HUDEP-2 (cell line): ENCODE measurements around the gene COL24A1.
"Not testable (repeated sequence)": the region's sequence is repeated elsewhere in the genome, so short reads cannot be mapped to it uniquely, and the experiment has no call there.

Experiments used
- DNase-seq, 76 experiments: peaks; one replicate each; lab custom pipeline; 2025; ENCODE audit not compliant: unreplicated experiment in 76 of 76; lab: John Stamatoyannopoulos, UW

COL24A1 gene

DNA sequence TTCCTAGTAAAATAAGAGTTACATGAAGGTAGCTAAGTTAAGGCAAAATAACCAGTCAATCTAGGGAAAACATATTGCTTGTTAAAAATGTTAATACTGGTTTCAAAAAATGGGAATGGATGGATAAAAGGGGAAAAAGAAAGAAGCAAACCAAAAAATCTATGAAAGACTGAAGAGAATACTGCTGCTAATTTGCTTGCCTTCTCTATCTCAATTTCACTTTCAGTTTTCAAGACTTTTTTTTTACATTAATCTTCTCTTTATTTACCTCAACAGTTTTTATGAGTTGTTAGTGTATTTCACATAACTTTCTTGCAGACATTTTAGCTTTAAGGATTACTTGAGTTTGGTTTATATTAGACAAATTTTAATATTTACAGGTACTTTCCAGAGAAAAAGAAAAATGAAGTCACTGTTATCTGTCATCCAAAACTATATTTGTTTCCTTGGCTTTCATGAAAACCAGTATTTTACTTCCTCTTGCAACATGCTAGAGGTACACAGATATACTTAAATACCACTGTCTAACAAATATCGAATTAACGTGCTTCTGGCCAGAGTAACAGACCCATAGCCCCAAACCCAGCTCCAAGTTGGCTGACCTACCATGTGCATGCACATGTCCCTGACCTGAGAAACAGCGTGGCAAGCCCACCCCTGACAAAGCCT, 70.7 kb downstream of the COL24A1 start:
- no peak for DNase-seq

DNA sequence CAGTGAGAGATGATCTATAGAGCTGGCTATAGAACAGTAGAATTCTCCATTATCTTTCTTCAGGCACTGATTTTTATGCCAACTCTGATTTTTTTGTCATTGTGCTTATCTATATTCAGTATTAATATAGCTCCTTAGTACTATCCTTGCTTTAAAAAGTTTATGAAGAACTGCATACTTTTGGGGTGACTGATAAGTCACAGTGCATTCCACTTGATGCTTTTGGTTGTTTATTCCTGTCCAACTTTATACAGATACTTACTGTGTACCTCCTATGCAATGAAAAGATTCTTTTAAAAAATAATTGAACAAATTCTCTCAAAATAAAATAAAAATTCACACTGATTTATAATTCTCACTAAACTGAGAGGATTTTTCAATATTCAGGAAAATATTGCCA, 71.6 kb downstream of the COL24A1 start:
- no peak for DNase-seq

DNA sequence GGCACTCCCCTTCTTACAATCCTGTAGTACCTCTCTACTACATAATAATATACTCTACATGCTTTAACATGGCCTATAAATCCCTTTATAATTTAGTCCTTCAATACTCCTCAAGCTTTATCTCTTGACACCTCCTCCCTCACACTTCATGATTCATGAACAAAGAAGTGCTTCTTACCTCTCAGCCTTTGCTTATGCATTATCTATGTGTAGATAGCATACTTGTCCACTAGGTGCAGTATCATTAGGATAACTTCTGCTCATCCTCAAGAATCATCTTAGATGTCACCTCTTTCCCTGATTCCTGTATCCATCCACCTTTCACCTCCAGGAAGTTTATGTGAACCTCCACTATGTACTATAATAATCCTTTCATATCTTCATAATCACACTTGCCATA, 74.4 kb downstream of the COL24A1 start:
- DNase-seq, result no peak

DNA sequence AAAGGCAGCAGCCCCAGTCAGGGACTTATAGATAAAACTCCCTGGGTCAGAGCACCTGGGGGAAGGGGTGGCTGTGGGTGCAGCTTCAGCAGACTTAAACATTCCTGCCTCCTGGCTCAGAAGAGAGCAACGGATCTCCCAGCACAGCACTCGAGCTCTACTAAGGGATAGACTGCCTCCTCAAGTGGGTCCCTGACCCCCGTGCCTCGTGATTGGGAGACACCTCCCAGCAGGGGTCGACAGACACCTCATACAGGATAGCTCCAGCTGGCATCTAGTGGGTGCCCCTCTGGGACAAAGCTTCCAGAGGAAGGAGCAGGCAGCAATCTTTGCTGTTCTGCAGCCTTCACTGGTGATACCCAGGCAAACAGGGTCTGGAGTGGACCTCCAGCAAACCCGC, 84.1 kb downstream of the COL24A1 start:
- DNase-seq, result not testable (repeated sequence)

DNA sequence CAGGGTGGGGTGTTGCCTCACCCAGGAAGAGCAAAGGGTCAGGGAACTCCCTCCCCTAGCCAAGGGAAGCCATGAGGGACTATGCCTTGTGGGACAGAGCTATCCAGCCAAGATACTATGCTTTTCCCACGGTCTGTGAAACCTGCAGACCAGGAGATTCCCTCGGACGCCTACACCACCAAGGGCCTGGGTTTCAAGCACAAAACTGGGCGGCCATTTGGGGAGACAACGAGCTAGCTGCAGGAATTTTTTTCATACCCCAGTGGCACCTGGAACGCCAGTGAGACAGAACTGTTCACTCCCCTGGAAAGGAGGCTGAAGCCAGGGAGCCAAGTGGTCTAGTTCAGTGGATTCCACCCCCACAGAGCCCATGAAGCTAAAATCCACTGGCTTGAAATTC, 84.7 kb downstream of the COL24A1 start:
- not testable (repeated sequence) for DNase-seq

DNA sequence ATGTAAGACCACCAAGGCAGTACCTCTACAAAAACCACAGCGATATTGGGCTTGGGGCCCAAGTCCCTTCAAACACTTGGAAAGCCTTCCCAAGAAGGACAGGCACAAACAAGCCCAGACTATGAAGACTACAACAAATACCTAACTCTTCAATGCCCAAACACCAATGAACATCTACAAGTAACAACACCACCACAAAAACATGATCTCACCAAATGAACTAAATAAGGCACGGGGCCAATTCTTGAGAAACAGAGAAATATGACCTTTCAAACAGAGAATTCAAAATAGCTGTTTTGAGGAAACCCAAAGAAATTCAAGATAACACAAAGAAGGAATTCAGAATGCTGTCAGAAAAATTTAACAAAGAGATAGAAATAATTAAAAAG, 86.8 kb downstream of the COL24A1 start:
- no peak for DNase-seq

DNA sequence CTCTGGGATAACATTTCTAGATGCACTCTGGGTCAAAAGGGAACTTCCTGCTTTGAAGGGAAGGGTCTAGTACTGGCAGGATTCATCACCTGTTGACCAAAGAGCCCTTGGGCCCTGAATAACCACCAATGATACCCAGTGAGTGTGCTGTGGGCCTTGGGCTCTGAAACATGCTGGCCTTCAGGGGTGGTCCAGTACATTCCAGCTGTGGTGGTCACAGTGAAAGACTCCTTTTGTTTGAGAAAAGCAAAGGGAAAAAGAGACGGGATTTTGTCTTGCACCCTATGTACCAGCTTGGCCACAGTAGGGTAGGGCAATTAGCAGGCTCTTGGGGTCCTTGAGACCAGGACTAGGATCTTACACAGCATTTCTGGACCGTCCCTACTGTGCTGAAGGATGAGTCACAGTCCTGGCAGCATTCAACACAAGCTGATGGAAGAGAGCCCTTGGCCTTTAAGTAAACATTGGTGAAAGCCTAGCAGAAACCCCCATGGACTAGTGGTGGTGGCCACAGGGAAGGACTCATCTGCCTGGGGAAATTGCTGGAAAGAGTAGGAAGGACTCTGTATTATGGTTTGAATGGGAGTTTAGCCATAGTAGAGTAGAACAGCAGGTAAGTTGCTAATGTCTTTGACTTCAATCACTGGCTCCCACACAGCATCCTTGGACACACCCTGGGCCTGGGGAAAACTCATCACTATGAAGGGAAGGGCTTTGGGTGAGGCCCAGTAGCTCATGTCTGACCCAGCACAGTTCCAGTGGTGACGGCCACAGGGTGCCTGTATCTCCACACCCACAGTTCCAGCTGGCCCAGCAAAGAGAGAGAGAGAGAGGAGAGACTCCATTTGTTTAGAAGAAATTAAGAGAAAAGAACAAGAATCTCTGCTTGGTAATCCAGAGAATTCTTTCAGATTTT, 87.5 kb downstream of the COL24A1 start:
- DNase-seq, result no peak

DNA sequence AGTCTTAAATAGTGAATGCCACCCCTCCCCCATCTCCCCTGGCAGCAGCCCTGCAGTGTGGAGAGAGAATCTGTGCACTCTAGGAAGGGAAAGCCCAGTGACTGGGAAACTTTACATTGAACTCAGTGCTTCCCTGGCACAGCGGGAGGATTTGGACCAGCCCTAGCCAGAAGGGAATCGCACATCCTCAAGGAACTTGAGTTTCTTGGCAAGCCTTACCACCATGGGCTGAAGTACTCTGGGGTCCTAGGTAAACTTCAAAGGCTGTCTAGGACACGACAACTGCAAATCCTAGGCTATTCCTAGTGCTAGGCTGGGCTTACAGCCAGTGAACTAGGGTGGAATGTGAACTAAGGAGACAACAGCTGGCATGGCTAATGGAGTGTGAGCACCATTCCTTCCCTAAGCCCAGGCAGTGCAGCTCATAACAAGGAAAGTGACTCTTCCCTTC, 88.3 kb downstream of the COL24A1 start:
- no peak for DNase-seq

DNA sequence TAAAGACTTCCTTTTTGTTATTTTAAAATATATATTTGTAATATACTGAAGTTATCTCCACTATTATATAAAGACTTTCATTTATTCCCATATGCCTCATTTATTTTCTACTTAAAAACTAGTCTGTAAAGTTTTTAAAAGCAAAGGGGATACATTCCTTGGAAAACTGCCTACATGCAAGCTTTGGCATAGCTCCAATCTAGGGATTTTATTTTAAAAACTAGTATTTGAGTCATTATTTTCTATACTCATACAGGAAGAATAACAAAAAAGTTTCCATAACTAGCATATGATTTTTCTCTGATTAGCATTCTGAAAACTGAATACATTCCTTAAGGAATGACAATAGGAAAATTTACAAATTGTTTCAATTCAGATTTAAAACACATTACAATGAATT, 88.9 kb downstream of the COL24A1 start:
- no peak for DNase-seq

DNA sequence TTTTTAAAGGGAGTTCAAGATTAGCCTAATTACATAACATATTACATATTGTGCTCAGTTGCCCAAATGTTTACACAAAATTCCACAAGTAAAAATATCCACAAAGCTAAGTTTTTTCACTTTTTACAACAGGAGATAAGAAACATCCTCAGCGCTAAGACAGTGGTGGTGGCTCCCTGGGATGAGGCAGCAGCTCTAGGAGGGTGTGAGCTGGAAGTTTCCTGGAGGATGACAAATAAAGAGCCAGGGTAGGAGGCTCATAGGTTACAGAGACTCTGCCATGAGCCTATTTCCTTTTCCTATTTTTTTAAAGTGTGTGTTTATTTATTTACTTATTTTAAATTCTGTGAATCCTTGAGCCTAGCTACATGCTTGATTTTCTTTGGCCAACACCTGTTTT, 91.7 kb downstream of the COL24A1 start:
- DNase-seq, result no peak

DNA sequence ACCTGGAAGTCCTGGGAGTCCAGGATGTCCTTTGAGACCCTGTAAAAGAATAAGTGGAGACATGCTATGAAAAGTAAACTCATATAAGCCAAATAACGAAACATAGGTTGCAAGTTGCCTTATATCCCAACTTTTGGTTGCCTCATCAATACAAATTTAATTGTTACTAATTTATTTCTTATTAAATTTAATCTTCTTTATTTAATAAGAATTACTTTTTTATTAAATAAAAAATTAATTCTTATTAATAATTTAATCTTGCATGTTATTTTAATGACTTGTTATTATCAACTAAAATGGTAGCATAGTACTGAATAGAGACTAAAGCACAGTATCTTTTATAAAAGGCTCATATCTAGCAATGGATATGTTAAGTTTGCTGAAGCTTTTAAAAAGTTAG, 92.9 kb downstream of the COL24A1 start:
- no peak for DNase-seq

DNA sequence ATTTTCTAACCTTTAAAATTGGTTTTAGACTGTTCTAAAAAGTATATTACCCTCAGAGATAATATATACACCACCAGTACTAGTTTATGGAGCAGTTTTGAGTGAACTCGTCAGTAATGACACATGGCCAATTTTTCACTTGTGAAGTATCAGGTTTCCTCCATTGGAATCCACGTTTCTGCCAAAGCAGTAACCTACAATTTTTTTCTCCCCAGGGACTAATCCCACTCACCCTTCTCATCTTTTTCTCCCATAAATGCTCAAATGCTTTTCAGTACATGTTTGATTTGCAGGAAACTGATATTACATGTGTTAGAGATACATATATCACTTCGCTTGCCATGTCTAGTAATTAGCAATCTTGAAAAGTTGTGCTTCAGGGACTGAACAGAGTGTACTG, 94.1 kb downstream of the COL24A1 start:
- no peak for DNase-seq

DNA sequence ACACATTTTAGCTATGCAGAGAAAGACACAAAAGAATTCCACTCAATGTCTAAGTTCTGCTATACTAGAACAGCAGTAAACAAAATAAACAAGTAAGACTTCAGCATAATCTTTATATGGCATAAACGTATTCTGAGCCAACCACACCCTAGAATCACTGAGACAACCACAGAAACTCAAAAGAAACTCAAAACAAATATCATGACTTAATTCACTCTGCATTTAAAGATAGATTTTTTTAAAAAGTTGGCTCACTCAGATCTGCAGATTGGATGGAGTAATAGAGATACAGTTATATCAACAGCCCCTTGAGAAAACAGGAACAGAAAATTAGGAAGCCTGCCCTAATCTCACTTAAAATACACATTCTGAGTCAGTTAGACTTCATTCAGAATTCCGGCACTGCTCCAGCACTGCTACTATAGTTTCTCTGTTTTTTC, 95.0 kb downstream of the COL24A1 start:
- no peak for DNase-seq

DNA sequence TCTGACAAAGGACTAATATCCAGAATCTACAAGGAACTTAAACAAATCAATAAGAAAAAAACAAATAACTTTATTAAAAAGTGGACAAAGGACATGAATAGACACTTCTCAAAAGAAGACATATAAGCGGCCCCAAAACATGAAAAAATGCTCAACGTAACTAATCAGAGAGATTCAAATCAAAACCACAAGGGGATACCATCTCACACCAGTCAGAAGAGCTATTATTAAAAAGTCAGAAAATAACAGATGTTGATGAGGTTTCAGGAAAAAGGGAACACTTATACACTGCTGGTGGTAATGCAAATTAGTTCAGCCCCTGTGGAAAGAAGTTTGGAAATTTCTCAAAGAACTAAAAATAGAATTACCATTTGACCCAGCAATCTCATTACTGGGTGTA, 102.2 kb downstream of the COL24A1 start:
- no peak for DNase-seq

DNA sequence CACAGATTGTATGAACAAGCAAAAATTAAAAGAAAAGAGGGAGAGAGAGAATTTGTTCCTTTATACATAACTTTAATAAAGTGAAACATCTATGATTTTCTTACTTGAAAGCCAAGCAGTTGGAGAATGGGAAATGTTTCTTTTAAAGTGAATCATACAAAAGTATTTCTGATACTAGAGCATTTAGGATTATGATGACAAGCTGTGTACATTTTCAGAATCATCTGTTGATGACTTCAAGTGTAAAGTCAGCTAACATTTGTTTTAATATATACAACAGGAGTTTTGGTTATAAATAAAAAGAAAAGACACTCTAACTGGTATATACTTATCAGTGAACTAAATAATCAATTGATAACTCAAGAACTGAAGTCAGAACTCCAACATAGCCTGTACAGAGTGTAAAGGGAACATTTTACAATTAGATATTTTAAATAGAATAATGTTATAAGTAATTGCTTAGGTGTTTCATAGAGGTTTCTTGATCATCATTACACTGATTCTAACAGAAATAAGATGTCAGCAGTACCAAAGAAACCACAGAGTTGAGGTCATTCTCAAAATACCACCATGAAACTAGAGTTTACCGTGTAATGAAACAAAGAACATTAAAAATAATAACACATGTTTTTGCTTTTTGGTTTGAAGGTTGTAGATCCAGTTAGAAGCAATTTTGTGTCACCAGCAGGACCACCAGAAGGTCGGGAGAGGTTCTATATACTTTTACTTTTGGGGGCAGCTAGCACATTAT, 103.4 kb downstream of the COL24A1 start:
- no peak for DNase-seq

DNA sequence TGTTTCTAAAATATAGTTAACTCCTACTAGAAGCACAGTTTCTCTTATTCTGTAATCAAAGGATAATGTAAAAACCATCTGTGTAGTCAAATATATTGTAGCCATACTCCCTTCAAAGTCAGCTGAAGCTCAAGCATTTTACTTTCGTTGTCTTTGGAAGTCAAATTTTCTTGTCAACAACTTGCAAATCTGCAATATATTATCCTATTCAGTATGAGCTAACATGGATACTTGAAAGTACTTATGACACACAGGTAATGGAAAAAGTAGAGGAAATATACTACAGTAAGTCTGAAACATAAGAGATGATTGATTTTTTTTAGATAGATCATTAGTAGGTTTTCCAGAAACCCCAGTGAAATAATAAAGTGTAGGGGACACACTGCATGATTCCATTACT, 121.5 kb downstream of the COL24A1 start:
- no peak for DNase-seq

DNA sequence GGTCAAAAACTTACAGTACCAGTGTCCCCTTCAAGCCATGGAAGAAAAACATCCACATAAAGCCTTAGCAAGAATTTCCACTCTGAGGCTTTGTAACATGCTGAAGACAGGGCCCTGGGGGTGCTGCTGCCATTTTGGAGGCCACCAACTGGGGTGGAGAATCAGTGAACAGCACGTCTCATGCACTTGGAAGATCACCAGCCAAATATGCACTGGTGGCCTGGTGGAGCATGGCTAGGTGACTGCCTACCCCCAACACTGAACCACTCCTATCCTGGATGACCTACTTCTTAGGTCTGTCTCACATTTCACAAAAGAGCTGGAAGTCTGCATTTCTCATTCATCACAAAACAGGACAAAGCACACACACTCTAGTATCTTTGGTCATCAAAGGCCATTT, 126.4 kb downstream of the COL24A1 start:
- no peak for DNase-seq

DNA sequence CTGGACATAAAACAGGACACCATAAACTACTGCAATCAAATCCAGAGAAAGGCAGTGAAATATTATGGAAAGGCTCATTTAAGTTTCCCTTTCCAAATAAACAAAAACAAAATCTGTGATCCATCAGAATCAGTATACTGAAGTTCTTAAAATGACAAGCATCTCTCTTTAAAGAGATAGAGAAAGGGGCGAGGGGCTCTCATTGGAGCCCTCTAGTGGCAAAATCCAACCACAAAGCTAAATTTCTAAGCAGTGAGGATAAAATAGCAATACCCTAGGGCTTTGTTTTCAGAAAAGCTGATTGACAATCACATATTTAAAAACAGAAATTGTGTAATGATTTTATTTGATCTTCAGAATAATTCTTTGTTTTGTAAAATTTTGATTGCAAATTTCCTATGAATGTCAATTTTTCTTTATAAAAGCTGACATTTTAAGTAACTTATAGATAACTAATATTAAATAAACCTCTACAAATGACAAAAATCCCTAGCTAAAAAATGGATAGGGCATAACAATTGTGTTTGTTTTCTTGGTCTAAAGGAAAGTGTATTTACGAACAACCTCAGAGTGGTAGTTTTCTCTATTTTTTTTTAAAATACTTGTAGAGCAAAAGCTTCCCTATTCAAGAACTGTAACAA, 138.2 kb downstream of the COL24A1 start:
- DNase-seq, result peak in 6 of 76 experiments; percentile 1 to 26 (median 4)

DNA sequence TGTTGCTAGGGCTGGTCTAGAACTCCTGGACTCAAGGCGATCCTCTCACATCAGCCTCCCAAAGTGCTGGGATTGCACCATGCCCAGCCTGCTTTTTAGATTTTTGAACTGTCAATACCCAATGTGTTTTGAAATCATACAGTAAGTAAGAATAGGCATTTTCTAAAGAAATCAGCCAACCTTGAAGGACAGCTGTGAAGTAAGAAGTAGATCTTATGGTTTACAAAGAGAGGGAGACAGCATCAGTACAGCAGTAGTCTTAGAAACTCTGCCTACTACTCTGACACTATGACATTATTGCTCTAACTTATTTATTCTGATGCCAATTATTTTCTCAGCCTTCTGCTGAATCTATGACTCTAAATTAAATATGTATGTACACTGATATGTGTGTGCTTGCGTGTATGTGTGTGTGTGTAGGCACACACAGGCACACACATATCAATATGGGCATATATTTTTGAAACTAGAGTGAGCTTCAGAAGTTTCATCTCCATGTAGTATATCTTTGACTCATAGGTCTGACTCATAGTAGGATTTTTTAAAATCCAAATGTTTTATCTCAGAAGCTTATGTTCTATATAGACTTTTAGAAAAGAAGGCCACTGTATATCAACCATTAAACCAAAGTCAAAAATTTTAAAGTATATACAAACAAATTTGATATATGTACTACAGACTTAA, 140.4 kb downstream of the COL24A1 start:
- DNase-seq, result no peak

DNA sequence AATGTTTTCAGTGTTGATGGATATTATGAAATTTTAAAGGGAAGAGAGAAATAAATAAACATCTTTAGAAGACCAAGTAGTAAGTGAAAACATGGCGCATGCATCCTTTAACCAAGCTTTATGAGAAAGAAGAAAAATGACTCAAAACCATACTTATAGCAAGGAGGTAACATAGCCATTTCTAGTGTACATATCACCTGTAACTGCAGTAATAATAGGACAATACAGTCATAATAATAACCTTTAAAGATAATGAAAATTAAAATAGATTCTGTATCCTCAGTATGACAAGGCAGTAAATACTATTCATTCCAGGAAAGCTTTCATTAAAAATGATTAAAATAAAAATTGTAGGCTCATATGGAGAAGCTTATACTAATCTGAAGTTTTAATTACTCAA, 141.2 kb downstream of the COL24A1 start:
- no peak for DNase-seq
